WERI-Rb-1 (cell line): Measurements from ENCODE around the gene LRRC51.

Experiments
- DNase-seq: peaks from one replicate; pipeline ENCODE4 v3.0.0-alpha.2; 2020
- H3K27ac ChIP-seq: fragments of 250-450 bp; sonication (Bioruptor Pico); 2 replicates; pipeline ENCODE4 v1.5.1; 2020; ENCODE audit warnings: mild to moderate bottlenecking, moderate library complexity
- H3K27me3 ChIP-seq: fragments of 250-450 bp; sonication (Bioruptor Pico); 2 replicates; pipeline ENCODE4 v1.5.1; 2021; ENCODE audit warnings: mild to moderate bottlenecking, low read depth, moderate library complexity; ENCODE audit not compliant: insufficient read depth, severe bottlenecking
- H3K36me3 ChIP-seq: fragments of 250-450 bp; sonication (Bioruptor Pico); 2 replicates; pipeline ENCODE4 v1.5.1; 2020; ENCODE audit warnings: mild to moderate bottlenecking, moderate library complexity
- H3K4me3 ChIP-seq: 2 replicates; pipeline ENCODE4 v1.5.1; 2011; ENCODE audit warnings: low read depth, mild to moderate bottlenecking, control low read depth, low read length
- H3K9me3 ChIP-seq: fragments of 250-450 bp; sonication (Bioruptor Pico); 2 replicates; pipeline ENCODE4 v1.5.1; 2021; ENCODE audit warnings: mild to moderate bottlenecking, moderate library complexity; ENCODE audit not compliant: severe bottlenecking
- TF ChIP-seq, protein P1 (sequence below): IDR thresholded peaks from 2 replicates; pipeline ENCODE4 v1.5.1; 2011; ENCODE audit warnings: low read depth, mild to moderate bottlenecking, control low read depth, inconsistent platforms, low read length

LRRC51 gene

GRCh38 chr11:72048766-72049460 is 31.7 kb upstream of the LRRC51 start:
- H3K27me3 ChIP-seq = no peaks in the 10 kb centered on the region
- no peak overlapping the region for H3K4me3 ChIP-seq
- no peaks in the 10 kb centered on the region for H3K9me3 ChIP-seq
- peak; percentile 34 for DNase-seq
- TF ChIP-seq, protein P1, sequence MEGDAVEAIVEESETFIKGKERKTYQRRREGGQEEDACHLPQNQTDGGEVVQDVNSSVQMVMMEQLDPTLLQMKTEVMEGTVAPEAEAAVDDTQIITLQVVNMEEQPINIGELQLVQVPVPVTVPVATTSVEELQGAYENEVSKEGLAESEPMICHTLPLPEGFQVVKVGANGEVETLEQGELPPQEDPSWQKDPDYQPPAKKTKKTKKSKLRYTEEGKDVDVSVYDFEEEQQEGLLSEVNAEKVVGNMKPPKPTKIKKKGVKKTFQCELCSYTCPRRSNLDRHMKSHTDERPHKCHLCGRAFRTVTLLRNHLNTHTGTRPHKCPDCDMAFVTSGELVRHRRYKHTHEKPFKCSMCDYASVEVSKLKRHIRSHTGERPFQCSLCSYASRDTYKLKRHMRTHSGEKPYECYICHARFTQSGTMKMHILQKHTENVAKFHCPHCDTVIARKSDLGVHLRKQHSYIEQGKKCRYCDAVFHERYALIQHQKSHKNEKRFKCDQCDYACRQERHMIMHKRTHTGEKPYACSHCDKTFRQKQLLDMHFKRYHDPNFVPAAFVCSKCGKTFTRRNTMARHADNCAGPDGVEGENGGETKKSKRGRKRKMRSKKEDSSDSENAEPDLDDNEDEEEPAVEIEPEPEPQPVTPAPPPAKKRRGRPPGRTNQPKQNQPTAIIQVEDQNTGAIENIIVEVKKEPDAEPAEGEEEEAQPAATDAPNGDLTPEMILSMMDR = no peak
- peak overlapping the region; percentile 68 for H3K27ac ChIP-seq
- H3K36me3 ChIP-seq = peaks cover 57% of the 10 kb centered on the region

DNA sequence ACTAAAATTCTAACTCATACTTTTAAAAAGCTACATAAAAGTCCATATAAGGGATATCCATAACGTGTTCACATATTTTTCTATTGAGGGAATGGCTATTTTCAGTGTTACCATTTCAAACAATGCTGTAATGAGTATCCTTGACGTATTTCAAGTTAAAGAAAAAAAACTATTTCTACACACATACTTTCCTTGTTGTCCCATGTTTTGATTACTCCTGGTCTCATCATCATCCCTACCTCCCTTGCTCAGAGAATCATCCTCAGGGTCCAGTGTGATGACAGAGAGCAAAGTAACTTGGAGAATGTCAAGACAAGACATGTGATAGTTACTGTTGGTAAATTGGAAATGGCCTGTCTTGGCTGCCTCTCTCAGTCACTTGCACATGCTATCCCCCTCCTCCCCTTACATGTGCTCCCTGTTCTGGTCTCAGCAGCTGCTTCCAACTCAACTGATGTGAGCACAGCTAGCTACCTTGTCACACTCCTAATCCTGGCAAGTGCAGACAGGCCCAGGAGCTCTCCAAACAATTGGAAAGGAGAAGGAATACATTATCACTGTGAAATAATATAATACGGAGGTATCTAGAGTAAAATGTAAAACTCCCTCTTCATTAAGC is 22.1 kb upstream of the LRRC51 start:
- Histone ChIP-seq H3K27me3 (no peaks in the 10 kb centered on the region), H3K27ac (no peak overlapping the region), H3K9me3 (no peaks in the 10 kb centered on the region), H3K4me3 (no peak overlapping the region), H3K36me3 (peaks cover 61% of the 10 kb centered on the region)
- TF ChIP-seq, protein P1 = no peak
- DNase-seq = no peak

- Histone ChIP-seq H3K27ac (no peak overlapping the region), H3K4me3 (no peak overlapping the region), H3K27me3 (no peaks in the 10 kb centered on the region), H3K9me3 (no peaks in the 10 kb centered on the region), H3K36me3 (peaks cover 66% of the 10 kb centered on the region)
- no peak for DNase-seq
- TF ChIP-seq, protein P1 = no peak
Measured at GRCh38 chr11:72061739-72062396, 18.8 kb upstream of the LRRC51 start.

DNA sequence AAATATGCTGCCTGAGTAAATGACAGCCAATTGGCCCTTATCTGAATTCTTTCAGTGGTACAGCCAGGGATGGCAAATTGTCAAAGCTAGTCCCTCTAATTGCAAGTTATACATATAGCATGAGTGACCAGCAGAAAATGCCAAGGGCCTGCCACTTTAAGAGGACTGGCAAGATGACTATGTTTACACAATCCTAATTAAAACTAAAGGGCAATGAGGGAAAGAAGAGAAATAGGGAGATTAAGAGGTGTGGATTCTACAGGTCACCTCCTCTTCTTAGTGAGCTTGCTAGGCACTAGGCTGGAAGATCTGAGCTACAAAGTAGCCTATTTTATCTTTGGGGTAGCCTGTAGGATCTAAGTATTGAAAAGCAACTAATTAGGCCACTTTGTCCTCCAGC is 13.8 kb upstream of the LRRC51 start:
- Histone ChIP-seq H3K9me3 (no peaks in the 10 kb centered on the region), H3K27me3 (no peaks in the 10 kb centered on the region), H3K36me3 (peaks cover 70% of the 10 kb centered on the region), H3K27ac (no peak overlapping the region), H3K4me3 (no peak overlapping the region)
- DNase-seq = no peak
- TF ChIP-seq, protein P1 = no peak

DNA sequence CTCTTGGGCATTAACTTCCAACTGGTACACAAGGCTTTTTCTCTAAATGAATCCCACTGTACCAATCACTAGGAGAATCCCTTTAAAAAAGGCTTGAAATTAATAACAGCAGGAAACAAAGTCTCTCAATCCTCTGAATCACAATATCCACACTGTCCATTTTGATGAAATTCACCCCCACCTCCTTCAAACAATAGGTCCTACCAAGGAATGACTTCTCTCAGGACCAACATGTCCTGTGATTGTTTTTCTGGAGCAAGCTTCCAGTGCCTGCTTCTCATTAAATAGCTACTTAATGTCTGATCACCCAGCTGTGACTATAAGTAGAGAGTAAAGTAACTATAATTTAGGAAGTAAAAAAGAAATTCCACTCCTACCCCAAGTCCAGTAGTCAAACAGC is 13.4 kb upstream of the LRRC51 start:
- no peak for DNase-seq
- Histone ChIP-seq H3K4me3 (no peak overlapping the region), H3K27ac (no peak overlapping the region), H3K27me3 (no peaks in the 10 kb centered on the region), H3K36me3 (peaks cover 70% of the 10 kb centered on the region), H3K9me3 (no peaks in the 10 kb centered on the region)
- TF ChIP-seq, protein P1 = no peak
